Brain microvascular endothelial cell (primary cell): ENCODE results near the gene DDIT4.
A peak's percentile ranks its signal among the peaks of the same experiment; 100 is the strongest.

ENCODE experiments used
- DNase-seq: peaks from one replicate; pipeline ENCODE4 v3.0.0-alpha.2; 2020
- H3K27ac ChIP-seq: fragments of 250-450 bp; sonication (Bioruptor Pico); 2 replicates; pipeline ENCODE4 v1.5.1; 2020; ENCODE audit warnings: mild to moderate bottlenecking, moderate library complexity
- H3K27me3 ChIP-seq: fragments of 250-450 bp; sonication (Bioruptor Pico); replicated peaks from 2 replicates; pipeline ENCODE4 v1.5.1; 2020; ENCODE audit warnings: mild to moderate bottlenecking
- H3K36me3 ChIP-seq: fragments of 250-450 bp; sonication (Bioruptor Pico); replicated peaks from 2 replicates; pipeline ENCODE4 v1.5.1; 2020; ENCODE audit warnings: mild to moderate bottlenecking
- H3K4me3 ChIP-seq: 2 replicates; pipeline ENCODE4 v1.5.1; 2011; ENCODE audit warnings: low read depth, mild to moderate bottlenecking, control low read depth, low read length, moderate library complexity
- CTCF ChIP-seq: IDR thresholded peaks from 2 replicates; pipeline ENCODE4 v1.5.1; 2011; ENCODE audit warnings: low read depth, mild to moderate bottlenecking, moderate library complexity, low read length, control low read depth, inconsistent platforms; ENCODE audit errors: missing control alignments
- in situ Hi-C: cut with HindIII; loops from 2 replicates; pipeline ENCODE4 v1.10.0; 2017; ENCODE audit warnings: low sequenced_read_pairs, low pct_ligation_motif_present

DDIT4 gene

GRCh38 chr10:72253578-72253977, 20.1 kb upstream of the DDIT4 start:
- Histone ChIP-seq H3K4me3 (no peak overlapping the region), H3K27me3 (no peaks in the 10 kb centered on the region), H3K27ac (no peak overlapping the region), H3K36me3 (no peaks in the 10 kb centered on the region)
- in situ Hi-C loops = no loop called here
- no peak for DNase-seq
- TF ChIP-seq CTCF = no peak

- peak; percentile 73 for DNase-seq
- peak; percentile 19 for TF ChIP-seq CTCF
- peak overlapping the region; percentile 57 for H3K27ac ChIP-seq
- H3K27me3 ChIP-seq = no peaks in the 10 kb centered on the region
- no peak overlapping the region for H3K4me3 ChIP-seq
- in situ Hi-C loops = no loop called here
- H3K36me3 ChIP-seq = no peaks in the 10 kb centered on the region
Measured at GRCh38 chr10:72254813-72255568, 18.7 kb upstream of the DDIT4 start.

GRCh38 chr10:72255977-72256729, 17.6 kb upstream of the DDIT4 start:
- no peak for DNase-seq
- in situ Hi-C loops = no loop called here
- no peak for TF ChIP-seq CTCF
- Histone ChIP-seq H3K27me3 (no peaks in the 10 kb centered on the region), H3K36me3 (no peaks in the 10 kb centered on the region), H3K27ac (no peak overlapping the region), H3K4me3 (no peak overlapping the region)

- DNase-seq = no peak
- H3K27ac ChIP-seq = no peak overlapping the region
Measured at GRCh38 chr10:72257051-72257892, 16.5 kb upstream of the DDIT4 start.

GRCh38 chr10:72258617-72259016, 15.1 kb upstream of the DDIT4 start:
- TF ChIP-seq CTCF = peak; percentile 18
- in situ Hi-C loops = no loop called here
- Histone ChIP-seq H3K4me3 (no peak overlapping the region), H3K27me3 (no peaks in the 10 kb centered on the region), H3K27ac (no peak overlapping the region), H3K36me3 (no peaks in the 10 kb centered on the region)
- no peak for DNase-seq

More at GRCh38 chr10:72257051-72257892, 16.5 kb upstream of the DDIT4 start:
- Histone ChIP-seq H3K27me3 (no peaks in the 10 kb centered on the region), H3K36me3 (no peaks in the 10 kb centered on the region), H3K4me3 (no peak overlapping the region)
- TF ChIP-seq CTCF = no peak
- in situ Hi-C loops = no loop called here
